Measurements from ENCODE around the gene ASMT.

Gene ASMT

GRCh38 chrX:1591863-1592469 is 22.9 kb upstream of the ASMT start:
- H3K4me3 ChIP-seq (ENCODE audit: low read depth, low read length) = peak overlapping the region; percentile 94
- H3K9me3 ChIP-seq (ENCODE audit: severe bottlenecking) = no peaks in the 10 kb centered on the region
- H3K27me3 ChIP-seq (ENCODE audit: insufficient read depth, low read depth, severe bottlenecking) = no peaks in the 10 kb centered on the region
- TF ChIP-seq CTCF (IDR thresholded peaks at IDR 0.05; ENCODE audit: low read depth, low read length) = no peak
- no peak for DNase-seq
- H3K27ac ChIP-seq = peak overlapping the region; percentile 73
- H3K36me3 ChIP-seq = peaks cover 31% of the 10 kb centered on the region

- no peak for TF ChIP-seq CTCF (IDR thresholded peaks at IDR 0.05; ENCODE audit: low read depth, low read length)
- Histone ChIP-seq H3K27ac (peak overlapping the region; percentile 73), H3K27me3 (ENCODE audit: insufficient read depth, low read depth, severe bottlenecking) (no peaks in the 10 kb centered on the region), H3K4me3 (ENCODE audit: low read depth, low read length) (peak overlapping the region; percentile 94), H3K36me3 (peaks cover 37% of the 10 kb centered on the region), H3K9me3 (ENCODE audit: severe bottlenecking) (no peaks in the 10 kb centered on the region)
- no peak for DNase-seq
Measured at GRCh38 chrX:1592470-1593142, 22.3 kb upstream of the ASMT start.

GRCh38 chrX:1593286-1594271 is 21.3 kb upstream of the ASMT start:
- no peak for TF ChIP-seq CTCF (IDR thresholded peaks at IDR 0.05; ENCODE audit: low read depth, low read length)
- H3K27ac ChIP-seq = no peak overlapping the region
- H3K9me3 ChIP-seq (ENCODE audit: severe bottlenecking) = no peaks in the 10 kb centered on the region
- DNase-seq = no peak
- no peak overlapping the region for H3K4me3 ChIP-seq (ENCODE audit: low read depth, low read length)
- H3K36me3 ChIP-seq = peaks cover 47% of the 10 kb centered on the region
- no peaks in the 10 kb centered on the region for H3K27me3 ChIP-seq (ENCODE audit: insufficient read depth, low read depth, severe bottlenecking)

- no peak for DNase-seq
- H3K9me3 ChIP-seq (ENCODE audit: severe bottlenecking) = no peaks in the 10 kb centered on the region
- H3K36me3 ChIP-seq = peaks cover 68% of the 10 kb centered on the region
- no peak overlapping the region for H3K4me3 ChIP-seq (ENCODE audit: low read depth, low read length)
- TF ChIP-seq CTCF (IDR thresholded peaks at IDR 0.05; ENCODE audit: low read depth, low read length) = no peak
- no peak overlapping the region for H3K27ac ChIP-seq
- H3K27me3 ChIP-seq (ENCODE audit: insufficient read depth, low read depth, severe bottlenecking) = no peaks in the 10 kb centered on the region
Measured at GRCh38 chrX:1595711-1596060, 19.2 kb upstream of the ASMT start.

GRCh38 chrX:1596676-1597344 is 18.0 kb upstream of the ASMT start:
- H3K27ac ChIP-seq = no peak overlapping the region
- H3K4me3 ChIP-seq (ENCODE audit: low read depth, low read length) = no peak overlapping the region
- no peak for DNase-seq
- no peaks in the 10 kb centered on the region for H3K9me3 ChIP-seq (ENCODE audit: severe bottlenecking)
- TF ChIP-seq CTCF (IDR thresholded peaks at IDR 0.05; ENCODE audit: low read depth, low read length) = no peak
- peaks cover 79% of the 10 kb centered on the region for H3K36me3 ChIP-seq
- H3K27me3 ChIP-seq (ENCODE audit: insufficient read depth, low read depth, severe bottlenecking) = no peaks in the 10 kb centered on the region

Measured in WERI-Rb-1 (cell line).